Measurements from ENCODE around the gene KCND3.

- no peak for TF ChIP-seq POLR2AphosphoS5 (IDR thresholded peaks at IDR 0.05; ENCODE audit: low read depth, low read length)
- no peak for TF ChIP-seq POLR2A (IDR thresholded peaks at IDR 0.05; ENCODE audit: low read depth, low read length)
- TF ChIP-seq TAF1 (IDR thresholded peaks at IDR 0.05; ENCODE audit: borderline replicate concordance, low read depth, low read length) = no peak
Measured at GRCh38 chr1:111776391-111776790, 213.1 kb downstream of the KCND3 start.

Data from GM12892 (cell line).